WERI-Rb-1 (cell line): ENCODE results near the gene SH2D5.

Experiments
- DNase-seq: peaks from one replicate; pipeline ENCODE4 v3.0.0-alpha.2; 2020
- H3K27ac ChIP-seq: fragments of 250-450 bp; sonication (Bioruptor Pico); 2 replicates; pipeline ENCODE4 v1.5.1; 2020; ENCODE audit warnings: mild to moderate bottlenecking, moderate library complexity
- H3K27me3 ChIP-seq: fragments of 250-450 bp; sonication (Bioruptor Pico); 2 replicates; pipeline ENCODE4 v1.5.1; 2021; ENCODE audit warnings: mild to moderate bottlenecking, low read depth, moderate library complexity; ENCODE audit not compliant: insufficient read depth, severe bottlenecking
- H3K36me3 ChIP-seq: fragments of 250-450 bp; sonication (Bioruptor Pico); 2 replicates; pipeline ENCODE4 v1.5.1; 2020; ENCODE audit warnings: mild to moderate bottlenecking, moderate library complexity
- H3K4me3 ChIP-seq: 2 replicates; pipeline ENCODE4 v1.5.1; 2011; ENCODE audit warnings: low read depth, mild to moderate bottlenecking, control low read depth, low read length
- H3K9me3 ChIP-seq: fragments of 250-450 bp; sonication (Bioruptor Pico); 2 replicates; pipeline ENCODE4 v1.5.1; 2021; ENCODE audit warnings: mild to moderate bottlenecking, moderate library complexity; ENCODE audit not compliant: severe bottlenecking
- CTCF ChIP-seq: IDR thresholded peaks from 2 replicates; pipeline ENCODE4 v1.5.1; 2011; ENCODE audit warnings: low read depth, mild to moderate bottlenecking, control low read depth, inconsistent platforms, low read length

Gene SH2D5

DNA sequence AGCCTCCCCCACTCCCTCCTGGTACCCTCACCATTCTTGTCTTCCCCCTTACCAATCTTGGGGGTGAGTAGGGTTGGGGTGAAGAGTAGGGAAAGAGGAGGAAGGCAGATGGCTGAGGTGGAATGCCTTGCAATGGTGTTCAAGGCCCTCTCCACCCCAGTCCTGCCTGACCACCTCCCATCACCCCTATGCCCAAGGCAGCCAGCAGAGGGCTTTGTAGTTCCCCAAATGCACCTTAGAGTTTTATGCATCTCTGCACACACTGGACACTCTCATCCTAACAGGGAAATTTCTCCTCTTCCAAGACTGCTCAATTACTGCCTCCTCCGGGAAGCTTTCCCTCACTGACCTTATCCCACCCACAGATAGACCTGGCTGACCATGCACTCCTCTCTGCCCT is 30.1 kb downstream of the SH2D5 start:
- Histone ChIP-seq H3K36me3 (no peaks in the 10 kb centered on the region), H3K27me3 (no peaks in the 10 kb centered on the region), H3K4me3 (no peak overlapping the region), H3K27ac (no peak overlapping the region), H3K9me3 (no peaks in the 10 kb centered on the region)
- DNase-seq, result peak; percentile 38
- TF ChIP-seq CTCF, result peak; percentile 63

DNA sequence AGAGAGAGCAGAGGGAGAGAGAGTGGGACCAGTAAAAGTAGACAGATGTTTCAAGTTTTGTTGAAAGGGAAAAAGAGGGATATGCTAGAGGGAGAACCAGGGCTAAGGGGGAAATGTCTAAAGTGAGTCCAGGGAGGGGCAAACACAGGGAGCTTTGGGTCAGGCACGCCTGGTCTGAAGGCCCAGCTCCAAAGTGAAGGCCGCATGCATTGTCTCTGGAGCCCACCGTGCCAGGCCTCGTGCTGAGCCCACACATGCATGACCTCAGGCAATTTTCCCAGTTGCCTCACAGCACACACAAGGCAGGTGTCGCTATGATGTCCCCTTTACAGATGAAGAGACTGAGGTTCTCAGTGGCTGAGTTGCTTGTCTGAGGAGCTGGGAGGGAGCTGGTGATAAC is 30.7 kb downstream of the SH2D5 start:
- no peak overlapping the region for H3K27ac ChIP-seq
- no peaks in the 10 kb centered on the region for H3K36me3 ChIP-seq
- no peaks in the 10 kb centered on the region for H3K27me3 ChIP-seq
- TF ChIP-seq CTCF, result no peak
- no peaks in the 10 kb centered on the region for H3K9me3 ChIP-seq
- DNase-seq, result no peak
- H3K4me3 ChIP-seq, result no peak overlapping the region

- TF ChIP-seq CTCF, result no peak
- Histone ChIP-seq H3K9me3 (no peaks in the 10 kb centered on the region), H3K36me3 (no peaks in the 10 kb centered on the region), H3K27me3 (no peaks in the 10 kb centered on the region), H3K4me3 (no peak overlapping the region), H3K27ac (no peak overlapping the region)
- DNase-seq, result no peak
Observed at GRCh38 chr1:20701446-20701845, 31.1 kb downstream of the SH2D5 start.

- no peak overlapping the region for H3K4me3 ChIP-seq
- H3K9me3 ChIP-seq, result no peaks in the 10 kb centered on the region
- no peaks in the 10 kb centered on the region for H3K27me3 ChIP-seq
- no peak for TF ChIP-seq CTCF
- H3K36me3 ChIP-seq, result no peaks in the 10 kb centered on the region
- no peak for DNase-seq
- H3K27ac ChIP-seq, result no peak overlapping the region
Observed at GRCh38 chr1:20700636-20701215, 31.8 kb downstream of the SH2D5 start.

DNA sequence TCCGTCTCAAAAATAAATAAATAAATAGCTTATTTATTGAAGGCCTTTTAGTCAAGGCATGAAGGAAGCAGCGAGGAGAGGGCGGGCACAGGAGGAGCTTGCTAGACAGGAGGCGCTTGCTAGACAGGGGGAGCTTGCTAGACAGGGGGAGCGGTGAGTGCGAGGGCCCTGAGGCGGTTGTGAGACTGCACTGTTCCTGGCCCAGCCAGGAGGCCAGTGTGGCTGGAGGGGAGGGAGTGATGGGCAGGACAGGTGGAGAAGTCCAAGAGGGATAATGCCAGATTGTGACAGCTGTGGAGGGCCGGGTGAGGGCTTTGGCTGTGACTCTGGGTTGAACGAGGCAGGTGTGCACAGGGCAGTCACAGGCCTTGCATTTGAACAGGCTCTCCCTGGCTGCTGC is 32.9 kb downstream of the SH2D5 start:
- DNase-seq, result peak; percentile 31
- no peaks in the 10 kb centered on the region for H3K9me3 ChIP-seq
- H3K36me3 ChIP-seq, result no peaks in the 10 kb centered on the region
- TF ChIP-seq CTCF, result no peak
- no peak overlapping the region for H3K27ac ChIP-seq
- no peaks in the 10 kb centered on the region for H3K27me3 ChIP-seq
- H3K4me3 ChIP-seq, result no peak overlapping the region

GRCh38 chr1:20698195-20698910 is 34.1 kb downstream of the SH2D5 start:
- TF ChIP-seq CTCF, result no peak
- Histone ChIP-seq H3K27me3 (no peaks in the 10 kb centered on the region), H3K27ac (no peak overlapping the region)

More at GRCh38 chr1:20698195-20698910, 34.1 kb downstream of the SH2D5 start:
- DNase-seq, result no peak
- Histone ChIP-seq H3K36me3 (no peaks in the 10 kb centered on the region), H3K9me3 (no peaks in the 10 kb centered on the region), H3K4me3 (no peak overlapping the region)
